ENCODE results near the gene RBM25.

DNA sequence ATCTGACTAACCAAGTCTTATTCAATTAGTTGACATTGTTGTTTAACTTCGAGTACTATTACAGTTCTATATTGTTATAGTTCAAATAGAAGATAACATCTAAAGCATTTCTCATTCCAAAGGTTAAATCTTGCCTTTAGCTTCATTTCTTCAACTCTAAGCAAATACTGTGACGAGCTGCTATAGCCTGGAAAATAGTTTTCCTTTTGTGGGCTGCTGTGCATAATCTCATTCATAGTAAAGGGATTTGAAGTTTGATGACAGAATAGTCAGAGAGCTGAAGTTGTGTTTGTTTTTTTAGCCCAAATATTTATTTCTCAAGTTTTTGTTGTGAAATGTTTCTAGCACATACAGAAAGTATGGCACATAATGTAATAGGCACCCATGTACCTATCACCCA is 91.4 kb downstream of the RBM25 start:
- TF ChIP-seq, protein P1, sequence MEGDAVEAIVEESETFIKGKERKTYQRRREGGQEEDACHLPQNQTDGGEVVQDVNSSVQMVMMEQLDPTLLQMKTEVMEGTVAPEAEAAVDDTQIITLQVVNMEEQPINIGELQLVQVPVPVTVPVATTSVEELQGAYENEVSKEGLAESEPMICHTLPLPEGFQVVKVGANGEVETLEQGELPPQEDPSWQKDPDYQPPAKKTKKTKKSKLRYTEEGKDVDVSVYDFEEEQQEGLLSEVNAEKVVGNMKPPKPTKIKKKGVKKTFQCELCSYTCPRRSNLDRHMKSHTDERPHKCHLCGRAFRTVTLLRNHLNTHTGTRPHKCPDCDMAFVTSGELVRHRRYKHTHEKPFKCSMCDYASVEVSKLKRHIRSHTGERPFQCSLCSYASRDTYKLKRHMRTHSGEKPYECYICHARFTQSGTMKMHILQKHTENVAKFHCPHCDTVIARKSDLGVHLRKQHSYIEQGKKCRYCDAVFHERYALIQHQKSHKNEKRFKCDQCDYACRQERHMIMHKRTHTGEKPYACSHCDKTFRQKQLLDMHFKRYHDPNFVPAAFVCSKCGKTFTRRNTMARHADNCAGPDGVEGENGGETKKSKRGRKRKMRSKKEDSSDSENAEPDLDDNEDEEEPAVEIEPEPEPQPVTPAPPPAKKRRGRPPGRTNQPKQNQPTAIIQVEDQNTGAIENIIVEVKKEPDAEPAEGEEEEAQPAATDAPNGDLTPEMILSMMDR (IDR thresholded peaks at IDR 0.05): no peak
- TF ChIP-seq, protein P2, sequence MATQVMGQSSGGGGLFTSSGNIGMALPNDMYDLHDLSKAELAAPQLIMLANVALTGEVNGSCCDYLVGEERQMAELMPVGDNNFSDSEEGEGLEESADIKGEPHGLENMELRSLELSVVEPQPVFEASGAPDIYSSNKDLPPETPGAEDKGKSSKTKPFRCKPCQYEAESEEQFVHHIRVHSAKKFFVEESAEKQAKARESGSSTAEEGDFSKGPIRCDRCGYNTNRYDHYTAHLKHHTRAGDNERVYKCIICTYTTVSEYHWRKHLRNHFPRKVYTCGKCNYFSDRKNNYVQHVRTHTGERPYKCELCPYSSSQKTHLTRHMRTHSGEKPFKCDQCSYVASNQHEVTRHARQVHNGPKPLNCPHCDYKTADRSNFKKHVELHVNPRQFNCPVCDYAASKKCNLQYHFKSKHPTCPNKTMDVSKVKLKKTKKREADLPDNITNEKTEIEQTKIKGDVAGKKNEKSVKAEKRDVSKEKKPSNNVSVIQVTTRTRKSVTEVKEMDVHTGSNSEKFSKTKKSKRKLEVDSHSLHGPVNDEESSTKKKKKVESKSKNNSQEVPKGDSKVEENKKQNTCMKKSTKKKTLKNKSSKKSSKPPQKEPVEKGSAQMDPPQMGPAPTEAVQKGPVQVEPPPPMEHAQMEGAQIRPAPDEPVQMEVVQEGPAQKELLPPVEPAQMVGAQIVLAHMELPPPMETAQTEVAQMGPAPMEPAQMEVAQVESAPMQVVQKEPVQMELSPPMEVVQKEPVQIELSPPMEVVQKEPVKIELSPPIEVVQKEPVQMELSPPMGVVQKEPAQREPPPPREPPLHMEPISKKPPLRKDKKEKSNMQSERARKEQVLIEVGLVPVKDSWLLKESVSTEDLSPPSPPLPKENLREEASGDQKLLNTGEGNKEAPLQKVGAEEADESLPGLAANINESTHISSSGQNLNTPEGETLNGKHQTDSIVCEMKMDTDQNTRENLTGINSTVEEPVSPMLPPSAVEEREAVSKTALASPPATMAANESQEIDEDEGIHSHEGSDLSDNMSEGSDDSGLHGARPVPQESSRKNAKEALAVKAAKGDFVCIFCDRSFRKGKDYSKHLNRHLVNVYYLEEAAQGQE (IDR thresholded peaks at IDR 0.05; ENCODE audit: insufficient read depth in 1 of 2, low read depth in 2 of 2, low read length in 1 of 2): no peak
- TF ChIP-seq SIN3A (IDR thresholded peaks at IDR 0.05; ENCODE audit: borderline replicate concordance, insufficient read depth, low read depth, low read length) (no peak), TCF7L2 (IDR thresholded peaks at IDR 0.05; ENCODE audit: low read depth, low read length) (no peak), POLR2AphosphoS5 (IDR thresholded peaks at IDR 0.05; ENCODE audit: low read depth, low read length) (no peak)
